NCI-H187 (cell line): Measurements from ENCODE around the gene M6PR.
"Not testable (repeated sequence)": the region's sequence is repeated elsewhere in the genome, so short reads cannot be mapped to it uniquely, and the experiment has no call there.

Experiments
- DNase-seq, 2 experiments: peaks; one replicate each; lab custom pipeline; 2025; lab: John Stamatoyannopoulos, UW

M6PR gene

DNA sequence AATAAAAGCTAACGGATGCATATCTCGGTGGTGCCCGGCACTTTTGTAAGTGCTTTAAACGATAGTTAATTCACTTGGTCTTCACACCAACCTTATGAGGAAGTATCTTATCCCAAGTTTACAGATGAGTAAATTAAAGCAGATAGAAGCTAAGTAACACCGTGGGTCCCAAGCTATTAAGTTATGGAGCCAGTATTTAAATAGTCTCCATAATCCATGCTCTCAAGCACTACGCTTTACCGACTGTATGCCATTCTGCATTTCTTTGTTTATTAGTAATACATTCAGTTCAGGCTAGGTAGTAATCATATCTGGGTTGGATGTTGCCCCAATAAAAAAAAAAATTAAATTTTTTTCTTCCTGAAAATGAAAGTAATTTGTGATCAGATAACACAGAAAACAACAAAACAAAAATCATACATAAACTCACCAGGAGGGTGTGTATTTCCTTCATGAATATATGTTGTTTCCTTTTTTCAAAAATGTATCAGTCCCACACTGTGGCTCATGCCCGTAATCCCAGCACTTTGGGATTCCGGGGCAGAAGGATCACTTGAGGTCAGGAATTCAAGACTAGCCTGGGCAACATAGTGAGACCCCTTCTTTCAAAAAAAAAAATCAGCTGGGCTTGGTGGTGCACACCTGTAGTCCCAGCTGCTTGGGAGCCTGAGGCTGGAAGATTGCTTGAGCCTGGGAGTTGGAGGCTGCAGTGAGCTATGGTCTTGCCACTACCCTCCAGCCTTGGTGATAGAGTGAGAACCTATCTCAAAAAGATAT is 1.4 kb upstream of the M6PR start:
- no peak for DNase-seq

DNA sequence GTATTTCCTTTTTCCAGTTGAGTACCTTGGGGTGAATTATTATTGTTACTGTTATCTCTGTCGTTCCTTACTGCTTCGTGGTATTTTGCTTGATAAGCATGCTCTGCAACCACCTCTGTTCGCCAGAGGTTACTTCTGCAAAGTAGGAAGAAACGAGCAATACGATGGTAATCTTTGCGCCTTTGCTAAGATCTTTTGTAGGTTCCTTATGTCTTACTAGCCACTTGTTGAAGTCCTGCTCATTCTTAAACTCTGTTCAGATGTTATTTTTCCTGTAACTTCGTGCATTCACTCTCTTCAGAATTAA is 729 bp upstream of the M6PR start:
- peak in 1 of 2 experiments; percentile 41 for DNase-seq

DNA sequence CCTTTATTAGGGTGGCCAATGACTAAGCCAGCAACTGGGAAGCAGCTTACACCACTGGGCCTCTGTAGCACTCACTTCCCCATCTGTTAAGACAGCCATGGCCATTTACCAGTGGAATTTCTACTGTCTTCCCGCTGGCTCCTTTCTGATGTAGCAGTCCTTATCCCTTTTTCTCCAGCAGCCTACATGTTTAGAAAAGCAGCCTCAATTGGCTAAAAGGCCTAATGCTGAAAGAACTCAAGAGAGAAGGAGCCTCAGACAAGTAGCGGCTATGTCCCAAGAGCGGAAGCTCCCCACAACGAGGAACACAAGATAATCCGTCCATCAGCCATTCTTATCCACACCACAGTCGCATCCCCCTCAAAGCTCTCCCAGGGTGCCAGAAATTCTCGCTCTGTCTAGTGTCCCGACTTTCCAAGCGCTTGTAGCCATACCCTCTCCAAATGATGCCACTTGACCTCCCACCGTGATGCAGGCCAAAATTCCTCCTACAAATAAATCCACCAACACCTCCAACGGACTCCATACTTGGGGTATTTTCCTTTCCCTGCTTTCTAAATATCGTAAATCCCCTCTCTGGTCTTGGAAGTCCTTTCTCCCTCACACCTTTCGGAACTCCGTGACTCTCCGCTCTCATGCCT is 624 bp downstream of the M6PR start:
- no peak for DNase-seq

DNA sequence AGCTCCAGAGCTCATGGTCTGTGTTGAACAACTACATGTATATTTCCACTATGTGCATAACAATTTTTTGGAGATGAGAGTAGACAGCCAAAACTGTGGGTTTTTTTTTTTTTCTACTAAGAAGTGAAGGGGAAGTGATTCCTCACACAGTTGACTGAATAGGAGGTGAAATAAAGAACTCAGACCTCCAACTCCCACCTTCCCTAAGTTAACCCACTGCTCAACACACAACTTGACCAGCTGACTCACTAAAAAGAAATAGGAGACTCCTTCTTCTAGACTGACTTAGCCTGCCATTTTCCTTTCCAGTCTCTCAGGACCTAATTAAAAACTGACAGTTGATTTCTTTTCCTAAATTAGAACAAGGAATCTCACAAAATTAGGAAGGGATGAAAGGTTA is 1.7 kb downstream of the M6PR start:
- no peak for DNase-seq

DNA sequence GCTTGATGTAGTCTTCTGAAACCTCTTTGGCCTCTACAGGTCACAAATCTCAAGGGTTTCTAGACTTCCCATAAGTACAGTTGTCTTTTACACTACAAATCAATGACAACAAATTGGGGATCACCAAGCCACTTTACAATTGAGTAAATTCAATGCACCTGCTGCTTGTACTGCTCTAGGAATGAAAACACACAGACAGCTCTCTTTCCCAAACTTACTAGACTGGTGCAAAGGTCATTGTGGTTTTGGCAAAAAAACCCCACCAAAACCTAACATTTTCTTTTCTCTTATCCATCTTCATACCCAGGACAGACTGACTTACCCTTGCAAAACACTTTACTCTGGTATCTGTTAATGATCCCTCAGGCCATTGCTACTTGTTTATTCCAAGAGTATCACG is 2.7 kb downstream of the M6PR start:
- no peak for DNase-seq

DNA sequence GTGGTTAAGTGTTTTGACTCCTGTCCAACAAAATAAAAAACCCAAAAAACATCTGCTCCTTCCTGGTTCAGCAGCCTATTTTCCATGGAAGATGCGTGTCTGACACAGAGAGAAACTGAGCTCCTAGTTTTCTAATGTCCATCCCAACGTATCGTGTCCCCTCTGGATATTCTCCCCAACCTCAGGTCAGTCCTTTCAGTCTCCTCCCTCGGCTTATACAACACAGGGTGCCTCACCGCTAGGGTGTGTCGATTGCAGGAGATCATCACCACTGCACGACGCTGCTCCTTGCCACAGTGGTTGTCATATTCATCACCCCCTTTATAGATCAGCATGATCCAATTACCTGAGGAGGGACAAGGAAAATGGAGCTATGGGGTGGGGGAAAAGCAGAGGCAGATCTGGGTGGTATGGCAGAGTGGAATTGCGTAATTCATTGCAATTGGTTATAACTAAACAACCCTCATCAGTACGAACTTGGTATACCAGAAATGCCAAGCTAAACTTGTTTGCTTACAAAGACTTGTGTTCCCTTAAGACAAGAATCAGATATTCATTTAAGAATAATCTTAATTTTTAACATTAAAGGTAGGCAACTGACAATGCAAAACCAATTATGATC is 5.8 kb downstream of the M6PR start:
- DNase-seq, result no peak

DNA sequence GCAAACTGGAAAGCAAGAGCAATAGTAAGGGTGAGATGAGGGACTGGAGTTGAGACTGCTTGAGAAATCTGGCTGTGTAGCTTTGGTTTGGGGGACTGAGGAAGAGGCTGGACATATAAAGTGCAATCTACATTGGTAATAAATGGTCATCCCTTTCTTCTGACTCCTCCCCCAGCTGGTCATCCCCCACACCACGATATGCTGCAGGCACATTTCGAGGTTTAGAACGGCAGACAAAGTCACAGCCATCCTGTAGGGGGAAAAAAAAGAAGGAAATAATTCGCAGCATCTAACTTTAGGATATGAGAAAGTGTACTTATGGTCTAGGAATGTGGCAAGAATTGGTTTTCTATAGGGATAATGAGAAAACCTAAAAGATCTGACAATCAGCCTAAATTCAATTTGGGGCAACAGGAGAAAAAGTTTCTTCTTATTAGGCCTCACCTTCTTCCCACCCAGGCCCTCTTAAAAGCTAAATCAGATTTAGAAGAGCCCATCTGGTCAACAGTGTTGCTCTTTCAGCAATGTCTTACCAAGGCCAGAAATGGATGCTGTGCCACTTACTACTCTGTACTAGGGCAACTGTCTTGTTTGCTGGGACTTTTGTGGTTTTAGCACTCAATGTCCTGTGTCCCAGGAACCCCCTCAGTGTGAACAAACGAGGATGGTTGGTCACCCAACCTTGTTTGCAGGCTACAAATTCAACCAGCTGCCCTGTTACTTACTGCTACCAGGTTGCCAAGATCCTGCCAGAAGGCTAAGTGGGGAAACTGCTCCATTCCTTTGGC is 7.6 kb downstream of the M6PR start:
- DNase-seq, result no peak

DNA sequence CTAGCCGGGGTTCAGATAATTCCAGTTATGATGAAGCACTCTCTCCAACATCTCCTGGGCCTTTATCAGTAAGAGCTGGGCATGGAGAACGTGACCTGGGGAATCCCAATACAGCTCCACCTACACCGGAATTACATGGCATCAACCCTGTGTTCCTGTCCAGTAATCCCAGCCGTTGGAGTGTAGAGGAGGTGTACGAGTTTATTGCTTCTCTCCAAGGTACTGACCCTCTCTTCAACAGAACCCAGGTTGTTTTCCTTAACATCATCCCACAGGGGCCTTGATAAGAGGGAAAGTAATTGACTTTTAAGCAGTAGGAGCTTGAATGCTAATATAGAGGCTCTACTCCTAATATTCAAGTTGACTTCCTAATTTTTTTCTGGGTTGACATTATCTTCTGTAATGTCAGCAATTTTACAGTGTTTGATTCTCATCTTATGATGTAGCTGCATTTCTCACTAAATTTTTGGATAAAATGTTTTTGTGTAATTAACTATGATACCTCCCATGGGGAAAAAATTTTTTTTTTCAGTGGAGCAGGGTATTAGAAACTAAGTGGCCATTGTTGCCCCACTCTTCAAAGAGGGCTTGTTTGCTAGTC is 11.5 kb downstream of the M6PR start:
- DNase-seq, result not testable (repeated sequence)

DNA sequence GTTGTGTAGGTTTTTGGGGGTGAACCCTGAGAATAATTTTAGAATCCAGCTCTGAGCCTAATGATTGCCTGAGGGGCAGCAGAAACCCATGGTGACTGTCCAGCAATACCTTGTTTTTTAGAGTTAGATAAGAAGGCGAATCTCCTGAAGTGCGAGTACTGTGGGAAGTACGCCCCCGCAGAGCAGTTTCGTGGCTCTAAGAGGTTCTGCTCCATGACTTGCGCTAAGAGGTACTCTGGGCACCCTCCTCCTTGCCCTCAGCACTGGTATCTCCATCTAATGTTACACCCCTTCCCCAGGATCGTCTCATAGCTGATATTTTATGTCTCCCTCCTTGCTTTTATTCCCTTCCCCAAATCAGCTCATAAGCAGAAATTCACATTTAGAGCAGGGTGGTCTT is 12.7 kb downstream of the M6PR start:
- no peak for DNase-seq

DNA sequence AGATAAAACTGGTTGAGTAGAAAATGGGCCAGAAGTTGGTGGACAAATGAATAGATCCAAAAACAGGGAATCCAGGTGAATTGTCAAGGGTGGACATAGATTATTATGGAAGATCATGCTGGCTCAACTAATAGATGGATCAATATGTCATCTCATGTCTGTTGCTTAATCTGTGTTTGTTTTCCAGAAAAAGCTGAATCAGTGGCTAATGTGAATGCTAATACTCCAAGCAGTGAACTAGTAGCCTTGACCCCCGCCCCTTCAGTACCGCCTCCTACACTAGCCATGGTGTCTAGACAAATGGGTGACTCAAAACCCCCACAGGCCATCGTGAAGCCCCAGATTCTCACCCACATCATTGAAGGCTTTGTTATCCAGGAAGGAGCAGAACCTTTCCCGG is 15.4 kb downstream of the M6PR start:
- DNase-seq, result not testable (repeated sequence)

DNA sequence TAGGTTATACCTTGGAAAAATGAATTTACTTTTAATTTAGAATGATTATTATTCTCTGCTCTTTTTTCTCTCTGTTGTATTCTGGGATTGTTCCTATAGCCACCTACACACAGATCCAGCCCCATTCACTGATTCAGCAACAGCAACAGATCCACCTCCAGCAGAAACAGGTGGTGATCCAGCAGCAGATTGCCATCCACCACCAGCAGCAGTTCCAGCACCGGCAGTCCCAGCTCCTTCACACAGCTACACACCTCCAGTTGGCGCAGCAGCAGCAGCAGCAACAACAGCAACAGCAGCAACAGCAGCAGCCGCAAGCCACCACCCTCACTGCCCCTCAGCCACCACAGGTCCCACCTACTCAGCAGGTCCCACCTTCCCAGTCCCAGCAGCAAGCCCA is 17.0 kb downstream of the M6PR start:
- DNase-seq, result not testable (repeated sequence)

DNA sequence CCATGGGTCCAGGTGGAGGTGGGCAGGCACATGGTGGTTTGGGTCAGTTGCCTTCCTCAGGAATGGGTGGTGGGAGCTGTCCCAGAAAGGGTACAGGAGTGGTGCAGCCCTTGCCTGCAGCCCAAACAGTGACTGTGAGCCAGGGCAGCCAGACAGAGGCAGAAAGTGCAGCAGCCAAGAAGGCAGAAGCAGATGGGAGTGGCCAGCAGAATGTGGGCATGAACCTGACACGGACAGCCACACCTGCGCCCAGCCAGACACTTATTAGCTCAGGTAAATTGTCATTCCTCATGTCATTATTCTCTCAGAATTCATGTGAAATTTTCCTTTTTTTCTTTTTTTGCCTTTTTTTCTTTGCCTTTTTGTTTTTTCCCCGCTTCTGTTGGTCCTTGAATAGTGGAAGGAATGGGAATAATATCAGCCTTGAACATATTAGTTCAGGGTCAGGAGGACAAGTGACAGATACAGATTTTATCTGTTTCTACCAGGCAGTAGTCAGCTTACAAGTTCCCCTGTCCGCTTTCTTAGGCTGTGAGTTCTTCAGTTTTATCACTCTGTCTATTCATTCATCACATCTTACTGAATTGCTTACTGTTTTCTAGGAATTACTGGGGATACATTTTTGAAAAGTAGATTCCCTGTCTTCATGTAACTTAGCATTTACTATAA is 18.7 kb downstream of the M6PR start:
- DNase-seq, result not testable (repeated sequence)

DNA sequence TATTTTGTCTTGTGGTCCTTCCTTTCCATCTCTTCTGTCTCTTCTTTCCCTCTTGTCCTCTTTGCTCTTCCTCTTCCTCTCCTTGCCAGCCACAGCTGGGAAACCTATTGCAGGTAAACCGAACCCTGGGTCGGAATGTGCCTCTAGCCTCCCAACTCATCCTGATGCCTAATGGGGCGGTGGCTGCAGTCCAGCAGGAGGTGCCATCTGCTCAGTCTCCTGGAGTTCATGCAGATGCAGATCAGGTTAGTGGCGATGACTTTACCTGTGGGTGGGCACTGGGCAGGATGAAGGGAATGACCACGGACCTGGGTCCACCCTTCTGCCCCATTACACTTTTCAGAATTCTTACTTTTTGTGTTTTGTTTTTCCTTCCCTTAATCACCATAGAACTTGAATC is 26.9 kb downstream of the M6PR start:
- DNase-seq, result no peak

DNA sequence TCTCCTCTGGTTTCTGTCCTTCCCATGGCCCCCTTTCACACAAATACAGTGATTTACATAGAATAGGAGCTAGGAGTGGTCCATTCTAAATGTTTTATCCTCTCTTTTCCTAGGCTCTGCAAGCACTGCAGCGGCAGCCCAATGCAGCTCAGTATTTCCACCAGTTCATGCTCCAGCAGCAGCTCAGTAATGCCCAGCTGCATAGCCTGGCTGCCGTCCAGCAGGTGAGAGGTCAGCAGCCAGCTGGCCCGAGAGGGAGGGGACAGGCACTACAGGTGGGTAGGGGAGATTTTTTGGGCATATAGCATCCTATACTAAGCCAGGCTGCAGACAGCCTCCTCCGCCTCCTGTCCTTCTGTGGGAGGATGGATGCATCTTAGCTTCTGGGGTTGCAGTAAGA is 29.8 kb downstream of the M6PR start:
- DNase-seq, result not testable (repeated sequence)

DNA sequence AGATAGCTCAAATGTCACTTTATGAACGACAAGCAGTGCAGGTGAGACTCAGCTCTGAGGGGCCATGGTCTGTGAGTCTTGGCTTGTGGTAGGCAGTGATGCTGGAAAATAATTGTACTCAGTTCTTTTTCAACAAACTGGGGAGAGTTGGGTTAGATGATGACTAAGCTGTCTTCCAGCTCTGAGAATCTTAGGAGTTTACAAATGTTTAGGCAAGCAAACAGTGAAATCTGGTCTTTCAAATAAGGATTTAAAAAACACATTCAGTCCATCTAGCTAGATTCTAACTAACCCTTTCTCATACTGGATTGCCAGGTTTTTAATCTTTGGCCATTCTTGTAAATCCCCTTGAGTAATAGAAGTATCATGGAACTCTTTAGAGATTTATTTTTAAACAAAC is 31.7 kb downstream of the M6PR start:
- no peak for DNase-seq

DNA sequence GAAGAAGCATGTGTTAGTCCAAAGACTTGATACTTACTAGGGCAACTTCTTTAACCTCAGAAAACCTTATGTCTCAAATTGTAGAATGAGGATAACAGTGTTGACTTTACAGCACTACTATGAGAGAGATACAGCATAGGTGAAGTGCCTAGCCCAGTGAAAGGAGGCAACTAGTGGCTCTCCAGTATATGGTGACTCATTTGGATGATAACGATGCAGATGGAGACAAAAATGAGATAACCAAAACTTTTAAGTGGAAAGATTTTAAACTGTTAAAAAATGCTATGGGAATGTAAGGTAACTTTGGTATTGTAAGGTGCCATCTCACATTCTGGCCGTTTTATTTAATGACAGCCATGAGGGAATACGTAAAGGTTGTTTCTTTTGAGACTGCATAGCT is 32.4 kb downstream of the M6PR start:
- no peak for DNase-seq

DNA sequence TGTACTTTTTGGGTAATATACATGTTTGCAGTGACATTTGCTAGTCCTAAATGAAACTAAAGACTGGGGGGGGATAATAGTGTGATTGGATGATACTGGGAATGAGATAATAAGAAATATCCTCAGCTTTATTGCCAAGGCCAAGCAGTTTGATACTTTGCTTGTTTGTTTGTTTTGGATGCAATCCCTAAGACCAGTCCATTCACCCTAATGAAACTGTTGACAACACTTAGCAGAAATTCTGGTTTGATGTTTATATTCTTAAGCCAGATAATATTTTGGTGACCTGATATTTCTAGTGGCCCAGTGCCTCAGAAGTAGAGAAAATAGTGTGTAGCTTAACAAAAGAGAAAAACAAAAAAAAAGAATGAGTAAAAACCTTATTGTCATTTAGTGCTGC is 33.3 kb downstream of the M6PR start:
- no peak for DNase-seq

DNA sequence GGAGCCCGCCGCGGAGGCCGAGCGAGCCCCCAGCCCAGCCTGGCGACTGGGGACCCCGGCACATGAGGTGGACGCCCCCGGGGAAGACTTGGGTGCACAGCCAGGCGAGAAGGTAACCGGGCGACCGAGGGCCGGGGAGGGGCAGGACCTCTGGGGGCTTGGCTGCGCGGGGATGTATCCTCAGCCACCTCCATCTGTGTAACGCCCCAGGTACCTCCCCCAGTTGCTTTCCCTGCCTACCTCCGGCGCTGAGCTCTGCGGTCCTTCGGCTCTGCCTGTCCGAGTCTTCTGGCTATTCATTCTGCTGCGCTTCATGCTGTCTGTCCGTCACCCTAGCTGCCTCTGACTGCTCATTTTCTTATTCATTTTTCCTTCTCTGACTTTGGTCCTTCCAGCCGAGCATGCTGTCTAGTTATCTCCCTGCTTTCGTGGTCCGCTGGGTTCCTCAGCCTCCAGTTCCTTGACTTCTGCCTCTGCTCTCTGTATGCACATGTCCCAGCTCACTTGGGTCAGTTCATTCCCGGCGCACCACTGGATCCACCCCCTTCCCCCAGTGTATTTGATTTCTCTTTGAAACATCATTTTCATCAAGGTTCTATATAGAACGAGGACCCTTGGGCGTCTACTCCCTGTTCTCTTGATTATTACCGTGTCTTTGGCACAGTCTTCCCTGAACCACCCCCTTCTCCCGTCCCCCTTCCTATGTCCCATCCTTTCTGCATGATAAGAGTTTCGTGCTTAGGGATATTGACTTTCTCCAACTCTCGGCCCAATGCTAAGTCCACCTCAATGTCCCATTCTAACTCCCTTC is 34.5 kb downstream of the M6PR start:
- peak; percentile 6 to 13 for DNase-seq

DNA sequence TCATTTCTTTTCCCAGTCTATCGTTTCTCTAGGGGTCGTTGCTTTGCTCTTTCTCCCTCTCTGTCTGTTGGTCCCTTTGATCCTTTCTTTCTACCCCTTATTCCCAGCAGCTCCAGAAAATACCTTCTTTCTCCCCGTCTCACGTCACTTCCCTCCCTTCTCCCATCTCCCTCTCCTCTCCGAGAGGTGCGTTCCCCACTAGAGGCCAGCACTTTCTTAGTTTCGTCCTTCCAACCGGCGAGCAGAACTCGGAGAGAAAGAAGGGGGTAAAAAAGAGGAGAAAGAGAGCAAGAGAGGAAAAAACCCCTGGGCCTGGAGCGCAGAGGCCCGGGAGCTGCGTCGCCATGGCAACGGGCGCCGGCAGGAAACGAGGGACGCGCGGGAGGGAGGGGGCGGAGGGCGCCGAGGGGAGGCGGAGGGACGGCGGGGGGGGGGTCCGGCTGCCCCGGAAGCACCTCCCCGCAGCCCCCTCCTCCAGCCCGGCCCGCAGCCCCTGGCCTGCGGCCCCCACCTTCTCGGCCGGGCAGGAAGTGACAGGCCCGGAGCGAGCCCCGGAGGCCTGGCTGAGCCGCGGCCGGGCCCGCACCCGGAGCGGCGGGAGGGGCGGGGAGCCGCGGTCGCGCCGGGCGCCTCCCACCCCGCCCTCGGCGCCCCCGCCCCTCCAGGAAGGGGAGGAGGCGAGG is 35.3 kb downstream of the M6PR start, which contains the start of gene PHC1:
TSS of gene PHC1 (plus strand) at position 477 of the 683 bp plus-strand sequence. CDS start 3,169 bp downstream, outside the sequence.
- peak; percentile 19 to 52 for DNase-seq

DNA sequence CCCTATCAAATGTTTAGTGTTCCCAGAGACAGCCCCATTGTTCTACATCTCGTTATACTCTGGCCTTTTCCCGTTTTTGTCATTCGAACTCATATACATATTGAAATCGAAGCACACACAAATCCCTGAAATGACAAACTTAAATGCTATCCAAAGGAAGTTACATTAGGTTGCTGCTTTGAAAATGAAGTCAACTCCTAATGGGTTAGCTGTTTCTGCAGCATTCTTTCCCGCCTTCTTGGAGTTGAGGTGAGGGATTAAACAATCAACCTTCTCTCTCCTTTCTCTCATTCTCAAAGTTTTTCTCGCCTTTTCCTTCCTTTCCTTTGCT is 35.8 kb downstream of the M6PR start:
- no peak for DNase-seq
